ENCODE measurements around the gene C2orf76.

GRCh38 chr2:119326938-119327337 is 39.7 kb downstream of the C2orf76 start:
- TF ChIP-seq CTCF (IDR thresholded peaks at IDR 0.05; ENCODE audit: poor library complexity, severe bottlenecking): no peak
- TF ChIP-seq REST (IDR thresholded peaks at IDR 0.05; ENCODE audit: borderline replicate concordance): no peak
